ENCODE measurements around the gene TBCCD1.
"Not testable (repeated sequence)": the region's sequence is repeated elsewhere in the genome, so short reads cannot be mapped to it uniquely, and the experiment has no call there.

DNA sequence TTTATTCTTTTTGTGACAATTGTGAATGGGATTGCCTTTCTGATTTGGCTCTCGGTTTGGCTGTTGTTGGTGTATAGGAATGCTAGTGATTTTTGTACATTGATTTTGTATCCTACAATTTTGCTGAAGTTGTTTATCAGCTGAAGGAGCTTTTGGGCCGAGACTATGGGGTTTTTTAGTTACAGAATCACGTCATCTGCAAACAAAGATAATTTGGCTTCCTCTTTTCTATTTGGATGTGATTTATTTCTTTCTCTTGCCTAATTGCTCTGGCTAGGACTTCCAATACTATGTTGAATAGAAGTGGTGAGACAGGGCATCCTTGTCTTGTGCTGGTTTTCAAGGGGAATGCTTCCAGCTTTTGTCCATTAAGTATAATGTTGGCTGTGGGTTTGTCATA lies 67.2 kb downstream of the TBCCD1 start:
- not testable (repeated sequence) for TF ChIP-seq CTCF (IDR thresholded peaks at IDR 0.05); EP300 (IDR thresholded peaks at IDR 0.05); POLR2A (IDR thresholded peaks at IDR 0.05; ENCODE audit: low read depth); POLR2AphosphoS5 (IDR thresholded peaks at IDR 0.05)

All from esophagus muscularis mucosa (tissue), 4 donors.